HUES64 (cell line): ENCODE results near the gene FERD3L.
A peak's percentile ranks its signal among the peaks of the same experiment; 100 is the strongest.

Experiments used
- H3K27ac ChIP-seq: 2 replicates; pipeline ENCODE4 v1.7.0; 2013; ENCODE audit warnings: low read depth, low read length, inconsistent platforms
- H3K27me3 ChIP-seq: 2 replicates; pipeline ENCODE4 v1.6.1; 2013; ENCODE audit warnings: mild to moderate bottlenecking, low read length; ENCODE audit not compliant: insufficient read depth
- H3K36me3 ChIP-seq: 2 replicates; pipeline ENCODE4 v1.6.1; 2013; ENCODE audit warnings: mild to moderate bottlenecking, low read length; ENCODE audit not compliant: insufficient read depth
- H3K4me1 ChIP-seq: 2 replicates; pipeline ENCODE4 v1.6.1; 2013; ENCODE audit warnings: mild to moderate bottlenecking, low read length, moderate library complexity; ENCODE audit not compliant: insufficient read depth
- H3K4me3 ChIP-seq: 2 replicates; pipeline ENCODE4 v1.5.1; 2013; ENCODE audit warnings: mild to moderate bottlenecking, low read length, moderate library complexity
- H3K9ac ChIP-seq: 2 replicates; pipeline ENCODE4 v1.6.1; 2013; ENCODE audit warnings: mild to moderate bottlenecking, low read depth, low read length
- H3K9me3 ChIP-seq: 2 replicates; pipeline ENCODE4 v1.6.1; 2013; ENCODE audit warnings: low read depth, low read length; ENCODE audit not compliant: insufficient read depth
- WGBS: fragments of 150-250, 120-280 bp; methylation state at CpG from one replicate; pipeline ENCODE4 v1.1.7; 2013; ENCODE audit warnings: missing lambda C conversion rate; 5-methylcytosine and 5-hydroxymethylcytosine counted together

Gene FERD3L

GRCh38 chr7:19107356-19108146, 37.7 kb downstream of the FERD3L start:
- H3K9me3 ChIP-seq = no peaks in the 10 kb centered on the region
- H3K36me3 ChIP-seq = no peaks in the 10 kb centered on the region
- peak overlapping the region; percentile 55 for H3K4me3 ChIP-seq
- 0 out of 2 replicates have a peak overlapping the region, but pooled peaks have one; percentile 20 for H3K9ac ChIP-seq
- no peak overlapping the region for H3K27ac ChIP-seq
- H3K27me3 ChIP-seq = peaks cover 98% of the 10 kb centered on the region
- peaks cover 47% of the 10 kb centered on the region for H3K4me1 ChIP-seq
- under 1% methylated on average over 48 of the region's 48 CpGs for WGBS

GRCh38 chr7:19107081-19107355, 38.2 kb downstream of the FERD3L start:
- Histone ChIP-seq H3K4me1 (peaks cover 44% of the 10 kb centered on the region), H3K9ac (no peak overlapping the region), H3K4me3 (peak overlapping the region; percentile 55), H3K27ac (no peak overlapping the region), H3K36me3 (no peaks in the 10 kb centered on the region), H3K9me3 (no peaks in the 10 kb centered on the region), H3K27me3 (peaks cover 98% of the 10 kb centered on the region)
- WGBS = 3% methylated on average over 6 of the region's 6 CpGs

GRCh38 chr7:19106241-19107080, 38.8 kb downstream of the FERD3L start:
- WGBS = under 1% methylated on average over 49 of the region's 49 CpGs
- H3K27ac ChIP-seq = no peak overlapping the region
- no peak overlapping the region for H3K9ac ChIP-seq
- no peaks in the 10 kb centered on the region for H3K36me3 ChIP-seq
- peak overlapping the region; percentile 55 for H3K4me3 ChIP-seq
- H3K9me3 ChIP-seq = no peaks in the 10 kb centered on the region
- peaks cover 98% of the 10 kb centered on the region for H3K27me3 ChIP-seq
- peaks cover 38% of the 10 kb centered on the region for H3K4me1 ChIP-seq

GRCh38 chr7:19105546-19105945, 39.7 kb downstream of the FERD3L start:
- Histone ChIP-seq H3K27ac (no peak overlapping the region), H3K9ac (no peak overlapping the region), H3K27me3 (peaks cover 93% of the 10 kb centered on the region), H3K4me1 (peaks cover 29% of the 10 kb centered on the region), H3K36me3 (no peaks in the 10 kb centered on the region), H3K4me3 (peak overlapping the region; percentile 55; the same call in 1 of the 2 replicates), H3K9me3 (no peaks in the 10 kb centered on the region)
- 34% methylated on average over 3 of the region's 4 CpGs for WGBS

GRCh38 chr7:19104811-19105210, 40.4 kb downstream of the FERD3L start:
- Histone ChIP-seq H3K27me3 (peaks cover 86% of the 10 kb centered on the region), H3K27ac (no peak overlapping the region), H3K4me1 (peaks cover 31% of the 10 kb centered on the region), H3K4me3 (no peak overlapping the region), H3K9ac (no peak overlapping the region), H3K9me3 (no peaks in the 10 kb centered on the region), H3K36me3 (no peaks in the 10 kb centered on the region)
- 90% methylated on average over 4 of the region's 4 CpGs for WGBS

GRCh38 chr7:19102884-19103283, 42.3 kb downstream of the FERD3L start:
- no peak overlapping the region for H3K4me3 ChIP-seq

GRCh38 chr7:19101909-19102308, 43.3 kb downstream of the FERD3L start:
- 85% methylated on average over 2 of the region's 2 CpGs for WGBS
- Histone ChIP-seq H3K9ac (no peak overlapping the region), H3K4me3 (no peak overlapping the region), H3K9me3 (no peaks in the 10 kb centered on the region), H3K36me3 (no peaks in the 10 kb centered on the region), H3K27me3 (peaks cover 57% of the 10 kb centered on the region), H3K4me1 (peaks cover 16% of the 10 kb centered on the region), H3K27ac (no peak overlapping the region)

More at GRCh38 chr7:19102884-19103283, 42.3 kb downstream of the FERD3L start:
- H3K4me1 ChIP-seq = peaks cover 16% of the 10 kb centered on the region
- no peak overlapping the region for H3K27ac ChIP-seq
- H3K9me3 ChIP-seq = no peaks in the 10 kb centered on the region
- H3K9ac ChIP-seq = no peak overlapping the region
- 94% methylated on average over 4 of the region's 4 CpGs for WGBS
- H3K27me3 ChIP-seq = peaks cover 67% of the 10 kb centered on the region
- H3K36me3 ChIP-seq = no peaks in the 10 kb centered on the region

GRCh38 chr7:19101472-19101871, 43.7 kb downstream of the FERD3L start:
- Histone ChIP-seq H3K27me3 (peaks cover 53% of the 10 kb centered on the region), H3K4me3 (no peak overlapping the region)

GRCh38 chr7:19099924-19100323, 45.3 kb downstream of the FERD3L start:
- Histone ChIP-seq H3K4me3 (no peak overlapping the region), H3K36me3 (no peaks in the 10 kb centered on the region), H3K9me3 (no peaks in the 10 kb centered on the region), H3K4me1 (peaks cover 18% of the 10 kb centered on the region), H3K27me3 (peaks cover 37% of the 10 kb centered on the region), H3K9ac (no peak overlapping the region), H3K27ac (no peak overlapping the region)
- WGBS = no CpG with 5 or more reads among the region's 2 CpGs

More at GRCh38 chr7:19101472-19101871, 43.7 kb downstream of the FERD3L start:
- peaks cover 16% of the 10 kb centered on the region for H3K4me1 ChIP-seq
- no CpG with 5 or more reads among the region's 1 CpG for WGBS
- no peak overlapping the region for H3K9ac ChIP-seq
- H3K9me3 ChIP-seq = no peaks in the 10 kb centered on the region
- H3K27ac ChIP-seq = no peak overlapping the region
- H3K36me3 ChIP-seq = no peaks in the 10 kb centered on the region

- Histone ChIP-seq H3K36me3 (no peaks in the 10 kb centered on the region), H3K27me3 (peaks cover 30% of the 10 kb centered on the region), H3K27ac (no peak overlapping the region), H3K4me3 (no peak overlapping the region), H3K9me3 (no peaks in the 10 kb centered on the region), H3K4me1 (peaks cover 19% of the 10 kb centered on the region), H3K9ac (no peak overlapping the region)
- 89% methylated on average over 3 of the region's 3 CpGs for WGBS
These were observed 46.0 kb downstream of the FERD3L start for GRCh38 chr7:19099194-19099593.

- Histone ChIP-seq H3K9ac (no peak overlapping the region), H3K27me3 (peaks cover 25% of the 10 kb centered on the region), H3K4me1 (peaks cover 19% of the 10 kb centered on the region), H3K9me3 (no peaks in the 10 kb centered on the region), H3K36me3 (no peaks in the 10 kb centered on the region), H3K27ac (no peak overlapping the region), H3K4me3 (no peak overlapping the region)
- WGBS = no CpG with 5 or more reads among the region's 1 CpG
These were observed 46.7 kb downstream of the FERD3L start for GRCh38 chr7:19098510-19098909.
